ENCODE data around the gene SGSM2. TPM values are rescaled to one million over a fixed set of nuclear protein-coding genes. Genes with fewer than 3 reads are reported as not detected.

The SGSM2 gene
- total and polyA plus RNA-seq, 2 experiments from 2014 or later = 13.7 to 52.4 TPM

GRCh38 chr17:2297023-2297422 is 40.3 kb upstream of the SGSM2 start:
- H3K4me3 Mint-ChIP-seq = no peak overlapping the region
- H3K4me1 ChIP-seq (ENCODE audit: insufficient read depth) = peaks cover 2% of the 10 kb centered on the region; the same call in 1 of the 2 replicates
- peaks cover 4% of the 10 kb centered on the region for H3F3A ChIP-seq (replicated peaks; ENCODE audit: low read depth)
- H3K4me2 ChIP-seq = no peak overlapping the region
- TF ChIP-seq ZNF331 (CRISPR knock-in tag; IDR thresholded peaks at IDR 0.05; ENCODE audit: low read depth) (no peak), EZH2phosphoT487 (IDR thresholded peaks at IDR 0.05; ENCODE audit: unreplicated experiment) (no peak), CREB1 (CRISPR knock-in tag; IDR thresholded peaks at IDR 0.05; ENCODE audit: low read depth) (no peak)
- TF ChIP-seq, protein P1, sequence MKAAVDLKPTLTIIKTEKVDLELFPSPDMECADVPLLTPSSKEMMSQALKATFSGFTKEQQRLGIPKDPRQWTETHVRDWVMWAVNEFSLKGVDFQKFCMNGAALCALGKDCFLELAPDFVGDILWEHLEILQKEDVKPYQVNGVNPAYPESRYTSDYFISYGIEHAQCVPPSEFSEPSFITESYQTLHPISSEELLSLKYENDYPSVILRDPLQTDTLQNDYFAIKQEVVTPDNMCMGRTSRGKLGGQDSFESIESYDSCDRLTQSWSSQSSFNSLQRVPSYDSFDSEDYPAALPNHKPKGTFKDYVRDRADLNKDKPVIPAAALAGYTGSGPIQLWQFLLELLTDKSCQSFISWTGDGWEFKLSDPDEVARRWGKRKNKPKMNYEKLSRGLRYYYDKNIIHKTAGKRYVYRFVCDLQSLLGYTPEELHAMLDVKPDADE (IDR thresholded peaks at IDR 0.05) = no peak
- TF ChIP-seq, protein P2, sequence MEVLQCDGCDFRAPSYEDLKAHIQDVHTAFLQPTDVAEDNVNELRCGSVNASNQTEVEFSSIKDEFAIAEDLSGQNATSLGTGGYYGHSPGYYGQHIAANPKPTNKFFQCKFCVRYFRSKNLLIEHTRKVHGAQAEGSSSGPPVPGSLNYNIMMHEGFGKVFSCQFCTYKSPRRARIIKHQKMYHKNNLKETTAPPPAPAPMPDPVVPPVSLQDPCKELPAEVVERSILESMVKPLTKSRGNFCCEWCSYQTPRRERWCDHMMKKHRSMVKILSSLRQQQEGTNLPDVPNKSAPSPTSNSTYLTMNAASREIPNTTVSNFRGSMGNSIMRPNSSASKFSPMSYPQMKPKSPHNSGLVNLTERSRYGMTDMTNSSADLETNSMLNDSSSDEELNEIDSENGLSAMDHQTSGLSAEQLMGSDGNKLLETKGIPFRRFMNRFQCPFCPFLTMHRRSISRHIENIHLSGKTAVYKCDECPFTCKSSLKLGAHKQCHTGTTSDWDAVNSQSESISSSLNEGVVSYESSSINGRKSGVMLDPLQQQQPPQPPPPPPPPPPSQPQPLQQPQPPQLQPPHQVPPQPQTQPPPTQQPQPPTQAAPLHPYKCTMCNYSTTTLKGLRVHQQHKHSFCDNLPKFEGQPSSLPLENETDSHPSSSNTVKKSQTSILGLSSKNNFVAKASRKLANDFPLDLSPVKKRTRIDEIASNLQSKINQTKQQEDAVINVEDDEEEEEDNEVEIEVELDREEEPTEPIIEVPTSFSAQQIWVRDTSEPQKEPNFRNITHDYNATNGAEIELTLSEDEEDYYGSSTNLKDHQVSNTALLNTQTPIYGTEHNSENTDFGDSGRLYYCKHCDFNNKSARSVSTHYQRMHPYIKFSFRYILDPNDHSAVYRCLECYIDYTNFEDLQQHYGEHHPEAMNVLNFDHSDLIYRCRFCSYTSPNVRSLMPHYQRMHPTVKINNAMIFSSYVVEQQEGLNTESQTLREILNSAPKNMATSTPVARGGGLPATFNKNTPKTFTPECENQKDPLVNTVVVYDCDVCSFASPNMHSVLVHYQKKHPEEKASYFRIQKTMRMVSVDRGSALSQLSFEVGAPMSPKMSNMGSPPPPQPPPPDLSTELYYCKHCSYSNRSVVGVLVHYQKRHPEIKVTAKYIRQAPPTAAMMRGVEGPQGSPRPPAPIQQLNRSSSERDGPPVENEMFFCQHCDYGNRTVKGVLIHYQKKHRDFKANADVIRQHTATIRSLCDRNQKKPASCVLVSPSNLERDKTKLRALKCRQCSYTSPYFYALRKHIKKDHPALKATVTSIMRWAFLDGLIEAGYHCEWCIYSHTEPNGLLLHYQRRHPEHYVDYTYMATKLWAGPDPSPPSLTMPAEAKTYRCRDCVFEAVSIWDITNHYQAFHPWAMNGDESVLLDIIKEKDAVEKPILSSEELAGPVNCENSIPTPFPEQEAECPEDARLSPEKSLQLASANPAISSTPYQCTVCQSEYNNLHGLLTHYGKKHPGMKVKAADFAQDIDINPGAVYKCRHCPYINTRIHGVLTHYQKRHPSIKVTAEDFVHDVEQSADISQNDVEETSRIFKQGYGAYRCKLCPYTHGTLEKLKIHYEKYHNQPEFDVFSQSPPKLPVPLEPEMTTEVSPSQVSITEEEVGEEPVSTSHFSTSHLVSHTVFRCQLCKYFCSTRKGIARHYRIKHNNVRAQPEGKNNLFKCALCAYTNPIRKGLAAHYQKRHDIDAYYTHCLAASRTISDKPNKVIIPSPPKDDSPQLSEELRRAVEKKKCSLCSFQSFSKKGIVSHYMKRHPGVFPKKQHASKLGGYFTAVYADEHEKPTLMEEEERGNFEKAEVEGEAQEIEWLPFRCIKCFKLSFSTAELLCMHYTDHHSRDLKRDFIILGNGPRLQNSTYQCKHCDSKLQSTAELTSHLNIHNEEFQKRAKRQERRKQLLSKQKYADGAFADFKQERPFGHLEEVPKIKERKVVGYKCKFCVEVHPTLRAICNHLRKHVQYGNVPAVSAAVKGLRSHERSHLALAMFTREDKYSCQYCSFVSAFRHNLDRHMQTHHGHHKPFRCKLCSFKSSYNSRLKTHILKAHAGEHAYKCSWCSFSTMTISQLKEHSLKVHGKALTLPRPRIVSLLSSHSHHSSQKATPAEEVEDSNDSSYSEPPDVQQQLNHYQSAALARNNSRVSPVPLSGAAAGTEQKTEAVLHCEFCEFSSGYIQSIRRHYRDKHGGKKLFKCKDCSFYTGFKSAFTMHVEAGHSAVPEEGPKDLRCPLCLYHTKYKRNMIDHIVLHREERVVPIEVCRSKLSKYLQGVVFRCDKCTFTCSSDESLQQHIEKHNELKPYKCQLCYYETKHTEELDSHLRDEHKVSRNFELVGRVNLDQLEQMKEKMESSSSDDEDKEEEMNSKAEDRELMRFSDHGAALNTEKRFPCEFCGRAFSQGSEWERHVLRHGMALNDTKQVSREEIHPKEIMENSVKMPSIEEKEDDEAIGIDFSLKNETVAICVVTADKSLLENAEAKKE (CRISPR knock-in tag; IDR thresholded peaks at IDR 0.05) = no peak
- TF ChIP-seq, protein P3, sequence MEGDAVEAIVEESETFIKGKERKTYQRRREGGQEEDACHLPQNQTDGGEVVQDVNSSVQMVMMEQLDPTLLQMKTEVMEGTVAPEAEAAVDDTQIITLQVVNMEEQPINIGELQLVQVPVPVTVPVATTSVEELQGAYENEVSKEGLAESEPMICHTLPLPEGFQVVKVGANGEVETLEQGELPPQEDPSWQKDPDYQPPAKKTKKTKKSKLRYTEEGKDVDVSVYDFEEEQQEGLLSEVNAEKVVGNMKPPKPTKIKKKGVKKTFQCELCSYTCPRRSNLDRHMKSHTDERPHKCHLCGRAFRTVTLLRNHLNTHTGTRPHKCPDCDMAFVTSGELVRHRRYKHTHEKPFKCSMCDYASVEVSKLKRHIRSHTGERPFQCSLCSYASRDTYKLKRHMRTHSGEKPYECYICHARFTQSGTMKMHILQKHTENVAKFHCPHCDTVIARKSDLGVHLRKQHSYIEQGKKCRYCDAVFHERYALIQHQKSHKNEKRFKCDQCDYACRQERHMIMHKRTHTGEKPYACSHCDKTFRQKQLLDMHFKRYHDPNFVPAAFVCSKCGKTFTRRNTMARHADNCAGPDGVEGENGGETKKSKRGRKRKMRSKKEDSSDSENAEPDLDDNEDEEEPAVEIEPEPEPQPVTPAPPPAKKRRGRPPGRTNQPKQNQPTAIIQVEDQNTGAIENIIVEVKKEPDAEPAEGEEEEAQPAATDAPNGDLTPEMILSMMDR (conservative IDR thresholded peaks at IDR 0.05; ENCODE audit: low read depth in 2 of 2) = no peak
- peaks cover 8% of the 10 kb centered on the region; the same call in 1 of the 2 replicates for H3K36me3 ChIP-seq (ENCODE audit: insufficient read depth)
- peaks cover 25% of the 10 kb centered on the region for H4K20me1 ChIP-seq (replicated peaks; ENCODE audit: insufficient read depth)
- DNase-seq (ENCODE audit: low spot score) = no peak
- H3K4me3 ChIP-seq = no peak overlapping the region
- H3K27ac ChIP-seq (ENCODE audit: low read depth) = no peak overlapping the region
- H3K27me3 Mint-ChIP-seq (ENCODE audit: insufficient read depth, low read depth, poor library complexity) = no peaks in the 10 kb centered on the region
- peaks cover 7% of the 10 kb centered on the region for H3K4me1 Mint-ChIP-seq
- no peaks in the 10 kb centered on the region for H3K27me3 ChIP-seq (ENCODE audit: insufficient read depth)
- H3K9me2 ChIP-seq (ENCODE audit: insufficient read depth) = no peaks in the 10 kb centered on the region
- no peaks in the 10 kb centered on the region for H3K9me3 Mint-ChIP-seq
- peaks cover 45% of the 10 kb centered on the region for H3K79me2 ChIP-seq (replicated peaks; ENCODE audit: insufficient read depth)
- no peak overlapping the region for H3K27ac Mint-ChIP-seq
- peaks cover 51% of the 10 kb centered on the region for H3K36me3 Mint-ChIP-seq (ENCODE audit: low read depth)
- ATAC-seq = no peak
- H2AFZ ChIP-seq = no peak overlapping the region
